LHCN-M2 (cell line): ENCODE measurements around the gene OAF. TPM values are rescaled to one million over a fixed set of nuclear protein-coding genes. Genes with fewer than 3 reads are reported as not detected.

Experiments used
- DNase-seq: peaks from one replicate; pipeline ENCODE4 v3.0.0-alpha.2; 2012; ENCODE audit warnings: low read depth
- total RNA-seq: library from RNA; depleted of rRNA; stranded (reverse); fragments of >200 nt; gene quantifications from 2 replicates; pipeline ENCODE4 v1.2.3, GENCODE V29; 2014

The OAF gene
- total RNA-seq, 1 experiment from 2014 or later: 16.3 TPM

DNA sequence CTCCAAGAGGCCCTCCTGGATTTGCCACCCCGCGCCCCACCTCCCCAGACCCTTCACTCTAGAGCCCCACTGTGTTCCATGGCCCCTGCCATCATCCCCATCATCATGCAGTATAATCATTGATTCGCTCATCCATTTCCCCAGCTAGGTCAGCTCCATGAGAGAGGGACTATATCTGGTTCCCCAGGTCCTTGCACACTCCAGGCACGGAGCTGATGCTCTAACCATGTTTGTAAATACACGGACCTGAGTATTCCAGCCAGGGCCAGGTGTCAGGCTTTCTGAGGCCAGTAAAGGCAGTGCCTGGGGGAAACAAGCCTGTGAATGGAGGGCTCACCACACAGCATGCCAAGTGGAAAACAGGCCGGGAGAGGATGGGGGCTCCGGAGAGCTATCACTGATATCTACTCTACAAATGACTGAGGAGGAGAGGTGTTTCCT lies 27.1 kb upstream of the OAF start:
- DNase-seq: no peak

DNA sequence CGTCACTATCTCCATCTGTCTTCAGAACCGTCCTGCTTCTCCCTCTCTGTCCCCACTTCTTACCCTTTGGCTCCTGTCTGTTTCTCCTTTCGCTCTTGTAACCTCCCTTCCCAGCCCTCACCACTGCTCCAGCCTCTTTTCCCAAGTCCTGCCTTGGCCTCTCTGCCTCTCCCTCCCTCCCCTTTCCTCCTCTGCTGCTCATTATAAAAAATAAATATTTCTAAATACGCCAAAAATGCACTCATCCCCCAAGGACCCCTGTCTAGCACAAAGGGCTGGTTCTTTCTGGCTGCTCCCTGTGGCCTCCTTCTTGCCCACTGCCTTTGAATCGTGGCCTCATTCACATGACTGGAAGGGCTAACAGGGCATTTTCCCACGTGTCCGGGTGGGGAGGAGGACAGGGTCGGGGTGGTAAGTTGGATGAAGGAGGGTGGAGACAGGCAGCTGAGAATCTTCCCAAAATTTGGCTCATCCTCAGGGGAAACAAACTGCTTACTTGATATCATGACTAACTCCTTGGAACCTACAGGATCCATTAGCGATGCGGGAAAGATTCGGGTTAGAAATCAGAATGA lies 26.4 kb upstream of the OAF start:
- DNase-seq: no peak

DNA sequence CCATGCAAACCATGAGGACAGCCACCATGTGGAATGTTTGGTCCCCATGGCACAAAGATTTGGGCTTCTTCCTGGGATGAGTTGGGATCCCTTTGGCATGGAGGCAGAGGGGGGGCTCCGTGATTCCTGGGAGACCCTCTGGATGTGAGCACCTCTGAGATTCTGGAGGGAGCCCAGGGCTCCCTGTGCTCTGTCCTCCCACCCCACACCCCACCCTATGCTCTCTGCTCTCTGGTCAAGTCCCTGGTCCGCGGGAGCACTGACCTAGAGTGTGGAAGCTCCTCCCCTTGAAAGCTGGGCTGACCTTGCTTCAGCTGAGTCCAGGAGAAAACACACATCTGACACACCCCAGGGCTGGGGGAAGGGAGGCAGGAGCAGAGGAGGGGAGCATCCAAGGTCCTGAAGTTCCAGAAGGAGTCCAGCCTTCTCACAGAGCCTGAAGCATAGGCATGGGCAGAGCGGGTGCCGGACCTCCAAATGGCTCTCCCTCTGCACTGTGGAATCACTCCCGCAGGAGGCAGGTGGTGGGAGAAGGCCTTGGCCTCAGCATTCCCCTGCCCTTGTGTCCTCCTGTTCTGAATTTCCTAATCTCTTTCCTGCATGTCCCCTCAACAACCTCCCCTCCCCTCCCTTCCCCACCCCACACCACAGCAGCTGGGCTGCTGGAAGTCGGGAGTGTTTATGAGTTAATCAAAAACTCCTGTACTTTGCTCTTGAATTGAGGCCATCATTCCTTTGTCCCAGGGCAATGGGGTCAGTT lies 25.7 kb upstream of the OAF start:
- no peak for DNase-seq

GRCh38 chr11:120185706-120186455 lies 25.0 kb upstream of the OAF start:
- DNase-seq: no peak

GRCh38 chr11:120186456-120186773 lies 24.4 kb upstream of the OAF start:
- DNase-seq: no peak

DNA sequence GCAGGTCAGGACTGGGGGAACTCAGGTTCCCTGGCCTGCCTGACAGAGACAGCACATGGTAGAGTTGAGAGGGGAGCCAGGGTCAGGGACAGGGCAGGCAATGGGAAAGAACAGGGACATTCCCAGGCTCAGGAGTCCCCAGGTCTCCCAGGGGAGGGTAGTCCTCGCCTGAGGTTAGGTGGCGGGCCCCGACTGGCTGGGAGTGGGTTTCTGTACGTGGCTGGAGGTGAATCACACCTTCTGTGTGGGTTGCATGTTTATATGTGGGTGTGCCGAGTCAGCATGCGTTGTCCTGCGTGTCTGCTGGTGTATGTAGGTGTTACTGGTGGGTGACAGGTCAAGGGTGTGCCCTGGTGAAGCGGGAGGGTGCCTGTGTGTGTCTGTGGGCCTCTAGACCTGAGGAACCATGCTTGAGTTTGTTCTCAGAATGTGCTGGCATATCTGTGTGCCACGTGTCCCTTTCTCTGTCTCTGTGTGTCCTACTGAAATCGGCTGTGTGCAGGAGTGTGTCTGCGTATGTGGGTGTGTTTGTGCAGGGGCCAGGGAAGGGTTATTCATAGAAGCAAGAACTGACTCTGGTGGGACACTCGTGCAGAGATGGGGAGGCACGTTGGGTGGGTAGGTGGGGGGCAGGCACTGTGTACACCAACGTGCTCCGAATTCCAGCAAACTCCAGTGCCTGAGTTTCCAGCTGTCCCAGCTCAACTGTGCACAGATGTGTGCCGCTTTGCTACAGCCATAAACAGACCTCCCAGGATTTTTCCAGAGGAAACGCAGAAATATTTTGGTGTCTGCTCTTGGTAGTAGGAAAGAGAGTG lies 23.8 kb upstream of the OAF start:
- DNase-seq: no peak

DNA sequence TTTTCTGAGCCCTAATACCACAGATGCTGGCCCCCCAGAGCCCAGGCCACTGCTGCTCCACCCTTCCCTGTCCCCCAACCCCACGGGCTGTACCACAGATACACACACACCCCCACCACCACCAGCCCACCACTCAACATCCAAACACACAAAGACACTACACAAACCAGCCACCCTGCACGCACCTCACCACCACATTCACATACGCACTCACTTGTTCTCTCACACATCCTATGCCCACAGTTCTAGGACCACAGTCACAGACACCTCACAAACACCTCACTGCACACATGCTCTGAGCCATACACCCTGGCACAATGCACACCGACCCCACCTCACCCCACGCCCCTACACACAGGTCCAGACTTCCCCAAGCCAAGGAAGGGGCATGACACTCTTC lies 22.5 kb upstream of the OAF start:
- no peak for DNase-seq

DNA sequence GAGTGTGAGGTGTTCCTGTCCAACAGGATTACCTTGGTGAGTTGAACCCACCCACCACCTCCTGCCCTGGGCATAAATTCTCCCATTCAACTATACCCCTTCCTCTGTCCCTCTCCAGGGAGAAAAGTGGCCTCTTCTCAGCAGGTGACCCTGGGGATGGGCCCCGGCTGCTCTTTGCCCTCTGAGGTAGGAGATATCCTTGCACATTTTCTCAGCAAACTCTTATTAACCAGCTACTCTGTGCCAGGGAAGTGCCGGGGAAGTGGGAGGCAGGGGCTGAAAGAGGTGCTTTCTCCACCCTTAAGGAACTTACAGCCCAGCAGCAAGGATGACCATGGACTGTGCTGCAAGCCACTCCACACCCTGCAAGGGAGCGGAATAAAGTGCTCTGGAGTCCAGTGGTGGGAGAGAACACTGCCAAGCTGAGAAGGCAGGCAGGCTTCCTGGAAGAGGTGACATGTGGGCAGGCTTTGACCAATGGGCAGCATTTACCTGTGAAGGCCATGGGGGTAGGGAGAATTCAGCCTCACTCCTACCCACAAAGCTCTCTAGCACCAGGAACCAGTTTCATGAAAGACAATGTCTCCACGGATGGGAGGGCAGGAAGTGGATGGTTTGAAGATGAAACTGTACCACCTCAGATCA lies 21.9 kb upstream of the OAF start:
- DNase-seq: no peak

GRCh38 chr11:120191058-120191457 lies 19.8 kb upstream of the OAF start:
- no peak for DNase-seq

- DNase-seq: no peak
These were observed 17.8 kb upstream of the OAF start for GRCh38 chr11:120192831-120193625.

- DNase-seq: no peak
These were observed 16.7 kb upstream of the OAF start for GRCh38 chr11:120194166-120194565.

GRCh38 chr11:120195601-120196320 lies 15.1 kb upstream of the OAF start:
- no peak for DNase-seq

- DNase-seq: no peak
These were observed 14.0 kb upstream of the OAF start for GRCh38 chr11:120196826-120197225.

- DNase-seq: no peak
These were observed 13.5 kb upstream of the OAF start for GRCh38 chr11:120197251-120197891.

- no peak for DNase-seq
These were observed 12.9 kb upstream of the OAF start for GRCh38 chr11:120197977-120198376.

DNA sequence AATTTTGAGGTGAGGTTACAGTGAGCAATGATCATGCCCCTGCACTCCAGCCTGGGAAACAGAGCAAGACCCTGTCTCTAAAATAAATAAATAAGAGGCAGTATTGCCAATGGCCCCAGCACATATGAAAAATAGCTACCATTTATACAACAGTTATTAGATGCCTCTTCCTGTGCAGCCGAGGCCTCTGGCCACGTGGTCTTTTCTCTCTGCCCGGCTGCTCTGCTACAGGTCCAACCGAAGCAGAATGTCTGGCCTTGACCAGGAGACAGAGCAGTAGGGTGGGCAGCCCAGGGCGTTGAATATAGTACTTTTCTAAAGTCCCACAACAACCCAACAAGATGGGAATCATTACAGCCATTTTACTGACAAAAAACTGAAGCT lies 12.4 kb upstream of the OAF start:
- no peak for DNase-seq

DNA sequence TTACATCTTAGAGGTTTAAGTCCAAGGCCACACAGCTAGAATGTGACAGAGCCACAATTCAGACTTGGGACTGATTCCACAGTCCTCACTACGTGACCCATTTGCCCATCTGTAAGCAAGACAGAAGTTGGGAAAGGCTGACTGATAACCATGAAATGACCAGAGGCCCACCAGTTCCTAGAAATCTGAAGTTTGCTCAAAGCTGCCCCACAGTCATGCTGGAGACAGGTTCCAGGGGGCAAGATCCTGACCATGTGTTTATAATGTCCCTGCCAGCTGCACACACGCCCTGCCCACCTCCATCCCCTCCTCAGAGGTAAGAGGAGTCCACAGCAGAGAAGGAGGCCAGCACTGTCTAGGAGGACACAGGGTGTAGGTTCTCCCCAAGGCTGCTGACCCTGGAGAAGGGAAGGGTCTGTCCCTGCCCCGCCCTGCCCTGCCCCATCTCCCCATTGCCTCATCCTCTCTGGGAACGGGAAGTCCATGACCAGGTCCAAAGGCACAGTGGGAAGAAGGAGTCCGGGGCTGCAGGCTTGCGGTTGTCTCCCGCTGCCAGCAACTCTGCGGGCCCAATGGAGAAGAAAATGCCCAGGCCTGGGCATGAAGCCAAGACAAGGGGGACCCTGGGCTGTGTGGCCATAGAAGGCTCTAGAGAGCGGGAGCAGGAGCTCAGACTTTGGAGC lies 11.9 kb upstream of the OAF start:
- DNase-seq: no peak

DNA sequence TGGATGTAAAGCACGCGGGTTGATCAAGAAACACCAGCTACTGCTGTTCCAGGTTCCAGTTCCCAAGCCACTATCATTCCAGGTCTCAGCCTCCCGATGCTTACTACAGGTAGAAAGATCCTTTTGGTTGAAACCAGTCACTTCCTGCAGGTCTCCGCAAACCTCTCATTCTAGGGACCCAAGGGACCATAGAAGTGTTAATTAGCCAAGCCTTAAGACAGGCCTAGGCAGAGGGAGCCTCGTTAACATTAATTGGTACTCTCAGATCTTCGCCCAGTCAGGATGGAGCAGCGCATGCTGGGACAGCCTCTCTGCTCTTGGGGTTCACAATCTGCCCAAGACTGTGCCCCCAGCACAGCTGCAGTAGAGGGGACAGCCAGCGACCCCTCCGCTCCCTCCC lies 11.2 kb upstream of the OAF start:
- DNase-seq: no peak

GRCh38 chr11:120200677-120201076 lies 10.2 kb upstream of the OAF start:
- no peak for DNase-seq
